Parietal lobe (tissue), 1 donor: ENCODE results near the gene PRAMEF26. TPM values are rescaled to one million over a fixed set of nuclear protein-coding genes. Genes with fewer than 3 reads are reported as not detected.

ENCODE experiments used
- total RNA-seq: library from RNA; depleted of rRNA; stranded (reverse); fragments of >200 nt; gene quantifications from one replicate; pipeline ENCODE4 v1.2.3, GENCODE V29; 2014

The PRAMEF26 gene
- not detected for total RNA-seq

GRCh38 chr1:13155909-13156308 lies at the start of gene PRAMEF26:
Gene PRAMEF26 (minus strand): TSS chr1:13156009. CDS start chr1:13153095, 2,914 bp downstream.

GRCh38 chr1:13201309-13201708 lies 45.5 kb upstream of the PRAMEF26 start, which contains the start of gene PRAMEF13:
Gene PRAMEF13 (minus strand): TSS chr1:13201409. CDS start chr1:13199589, 1,820 bp downstream.

GRCh38 chr1:13171548-13171947 lies 15.7 kb upstream of the PRAMEF26 start, which contains the start of gene PRAMEF9:
Gene PRAMEF9 (plus strand): TSS chr1:13171848. CDS start chr1:13175281, 3,433 bp downstream.

GRCh38 chr1:13165531-13165930 lies 9.7 kb upstream of the PRAMEF26 start, which contains the start of gene HNRNPCL4:
Gene HNRNPCL4 (minus strand): TSS chr1:13165631. CDS start chr1:13165467, 164 bp downstream.

GRCh38 chr1:13116754-13117153 lies 39.1 kb downstream of the PRAMEF26 start, which contains the start of gene HNRNPCL2:
Gene HNRNPCL2 (minus strand): TSS chr1:13116854. CDS start chr1:13116400, 454 bp downstream.

Other genes starting within 250 kb of the PRAMEF26 start
- gene PRAMEF7, start 239.4 kb downstream of the PRAMEF26 start, total RNA-seq = not detected
- gene PRAMEF6, start 208.4 kb downstream of the PRAMEF26 start, total RNA-seq = not detected
- not detected for gene PRAMEF27, start 99.4 kb downstream of the PRAMEF26 start, total RNA-seq
- gene HNRNPCL3, start 95.2 kb downstream of the PRAMEF26 start, total RNA-seq = not detected
- not detected for gene PRAMEF25, start 85.2 kb downstream of the PRAMEF26 start, total RNA-seq
- not detected for gene HNRNPCL2, start 39.2 kb downstream of the PRAMEF26 start, total RNA-seq
- gene HNRNPCL4, start 9.6 kb upstream of the PRAMEF26 start, total RNA-seq = not detected
- gene PRAMEF9, start 15.8 kb upstream of the PRAMEF26 start, total RNA-seq = not detected
- gene PRAMEF13, start 45.4 kb upstream of the PRAMEF26 start, total RNA-seq = not detected
- gene PRAMEF18, start 70.1 kb upstream of the PRAMEF26 start, total RNA-seq = not detected
- gene PRAMEF5, start 98.2 kb upstream of the PRAMEF26 start, total RNA-seq = not detected
- not detected for gene PRAMEF8, start 129.1 kb upstream of the PRAMEF26 start, total RNA-seq
- not detected for gene PRAMEF33, start 147.5 kb upstream of the PRAMEF26 start, total RNA-seq
- gene PRAMEF15, start 159.6 kb upstream of the PRAMEF26 start, total RNA-seq = not detected
- not detected for gene PRAMEF14, start 191.1 kb upstream of the PRAMEF26 start, total RNA-seq
- gene PRAMEF19, start 215.9 kb upstream of the PRAMEF26 start, total RNA-seq = not detected
- gene PRAMEF17, start 233.6 kb upstream of the PRAMEF26 start, total RNA-seq = not detected